COLO829 (cell line): ENCODE data around the gene NR3C1.
"Not testable (repeated sequence)": the region's sequence is repeated elsewhere in the genome, so short reads cannot be mapped to it uniquely, and the experiment has no call there.

Experiments used
- DNase-seq: peaks from one replicate; pipeline ENCODE4 v3.0.0; 2012; ENCODE audit warnings: low spot score

The NR3C1 gene

DNA sequence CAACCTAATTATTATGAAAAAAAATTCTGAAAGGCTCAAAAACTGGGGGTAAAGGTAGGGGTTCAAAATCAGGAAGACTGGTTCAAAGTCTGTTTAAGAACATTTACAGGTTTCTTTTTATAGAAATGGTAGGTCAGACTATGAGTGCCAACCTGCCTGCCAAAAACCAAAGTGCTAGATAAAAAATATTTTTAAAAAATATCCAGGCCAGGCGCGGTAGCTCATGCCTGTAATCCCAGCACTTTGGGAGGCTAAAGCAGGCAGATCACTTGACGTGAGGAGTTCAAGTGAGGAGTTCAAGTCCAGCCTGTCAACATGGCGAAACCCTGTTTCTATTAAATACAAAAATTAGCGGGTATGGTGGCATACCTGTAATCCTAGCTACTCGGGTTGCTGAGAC lies 67.0 kb downstream of the NR3C1 start:
- no peak for DNase-seq

DNA sequence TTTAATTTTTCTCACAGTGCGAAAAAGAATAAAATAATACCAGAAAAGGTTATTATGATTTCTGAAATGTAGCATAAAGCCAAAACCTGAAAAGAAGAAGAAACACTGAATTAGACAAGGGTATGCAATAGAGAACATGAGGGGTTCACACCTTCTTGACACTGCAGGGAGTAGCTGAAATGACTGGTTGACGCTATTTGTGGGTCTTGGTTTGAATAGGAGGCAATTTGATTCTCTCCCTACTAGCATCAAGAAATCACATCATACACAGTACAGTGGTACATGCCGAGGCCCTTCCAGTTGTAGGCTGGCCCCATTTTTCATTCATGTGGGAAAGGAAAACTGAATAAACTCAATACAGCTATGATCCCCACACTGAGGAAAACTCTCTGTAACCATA lies 68.6 kb downstream of the NR3C1 start:
- no peak for DNase-seq

DNA sequence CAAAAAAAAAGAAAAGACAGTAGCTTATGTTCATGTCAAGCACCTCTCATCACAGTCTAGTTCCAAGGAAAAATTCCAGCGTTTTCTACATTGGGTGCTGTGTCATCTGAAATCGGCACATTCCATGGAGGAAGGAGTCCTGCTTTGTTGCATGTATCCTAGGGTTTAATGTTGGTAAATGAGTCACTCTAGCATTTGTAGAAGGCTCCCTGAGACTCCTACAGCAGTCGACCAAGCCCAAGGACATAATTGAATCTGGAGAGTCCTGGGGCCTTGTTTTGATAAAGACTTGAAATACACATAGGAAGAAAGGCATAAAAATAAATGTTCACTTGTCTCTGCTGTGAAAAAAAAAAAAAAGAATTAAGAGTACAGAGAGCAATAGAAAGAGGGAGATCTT lies 69.1 kb downstream of the NR3C1 start:
- DNase-seq: not testable (repeated sequence)

DNA sequence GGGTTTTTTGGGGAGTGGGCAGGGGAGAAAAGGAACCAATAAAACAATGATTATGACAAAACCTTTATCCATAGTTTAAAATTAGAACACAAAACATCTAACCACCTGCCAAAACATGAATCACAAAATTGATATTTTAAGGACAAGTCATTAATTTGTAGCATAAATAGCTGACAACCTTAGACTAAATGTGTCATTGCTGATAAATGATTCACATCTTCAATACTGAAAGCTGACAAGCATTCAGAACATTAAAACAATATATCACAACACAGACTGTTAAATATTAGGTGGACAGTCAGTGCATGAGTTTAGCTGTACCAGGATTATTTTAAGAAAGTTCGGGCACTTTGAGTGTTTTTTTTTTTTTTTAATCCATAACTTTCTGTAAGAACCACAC lies 71.5 kb downstream of the NR3C1 start:
- no peak for DNase-seq

DNA sequence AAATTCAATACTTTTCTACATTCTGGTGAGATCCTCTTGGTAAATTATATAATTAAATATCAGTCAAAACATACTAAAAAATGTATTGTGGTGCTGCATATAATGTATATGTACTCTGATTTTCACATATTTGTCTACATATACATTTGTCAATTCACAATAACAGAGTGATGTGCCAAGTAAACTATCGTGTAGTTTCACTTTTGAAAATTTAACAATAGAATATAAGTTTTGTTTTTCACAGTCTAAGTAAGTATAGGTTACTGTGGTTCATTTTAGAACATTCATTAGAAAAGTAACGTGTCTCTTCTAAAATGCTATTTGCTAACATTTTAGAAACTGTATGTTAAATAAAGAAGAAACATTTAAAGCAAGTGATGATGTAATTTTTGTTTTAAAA lies 73.6 kb downstream of the NR3C1 start:
- DNase-seq: no peak

DNA sequence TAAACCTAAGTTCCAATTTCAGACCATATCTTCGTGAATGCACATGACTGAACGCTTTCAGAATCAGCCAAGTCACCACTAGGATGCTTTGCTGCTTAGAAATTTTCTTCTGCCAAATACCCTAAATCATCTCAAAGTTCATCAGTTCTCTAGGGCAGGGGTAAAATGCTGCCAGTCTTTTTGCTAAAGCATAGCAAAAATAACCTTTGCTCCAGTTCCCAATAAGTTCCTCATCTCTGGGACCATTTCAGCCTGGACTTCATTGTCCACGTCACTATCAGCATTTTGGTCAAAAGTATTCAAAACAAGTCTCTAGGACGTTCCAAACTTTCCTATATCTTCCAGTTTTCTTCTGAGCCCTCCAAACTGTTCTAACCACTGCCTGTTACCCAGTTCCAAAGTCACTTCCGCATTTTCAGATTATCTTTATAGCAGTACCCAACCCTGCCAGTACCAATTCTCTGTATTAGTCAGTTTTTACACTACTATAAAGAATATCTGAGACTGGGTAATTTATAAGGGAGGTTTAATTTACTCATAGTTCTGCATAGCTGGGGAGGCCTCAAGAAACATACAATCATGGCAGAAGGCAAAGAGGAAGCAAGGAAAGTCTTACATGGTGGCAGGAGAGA lies 74.8 kb downstream of the NR3C1 start:
- no peak for DNase-seq

DNA sequence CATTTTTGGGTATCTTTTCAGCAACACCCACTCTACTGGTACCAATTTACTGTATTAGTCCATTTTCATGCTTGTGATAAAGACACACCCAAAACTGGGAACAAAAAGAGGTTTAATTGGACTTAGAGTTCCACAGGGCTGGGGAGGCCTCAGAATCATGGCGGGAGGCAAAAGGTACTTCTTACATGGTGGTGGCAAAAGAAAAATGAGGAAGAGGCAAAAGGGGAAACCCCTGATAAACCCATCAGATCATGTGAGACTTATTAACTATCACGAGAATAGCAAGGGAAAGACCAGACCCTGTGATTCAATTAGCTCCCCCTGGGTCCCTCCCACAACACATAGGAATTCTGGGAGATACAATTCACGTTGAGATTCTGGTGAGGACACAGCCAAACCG lies 78.4 kb downstream of the NR3C1 start:
- DNase-seq: not testable (repeated sequence)

DNA sequence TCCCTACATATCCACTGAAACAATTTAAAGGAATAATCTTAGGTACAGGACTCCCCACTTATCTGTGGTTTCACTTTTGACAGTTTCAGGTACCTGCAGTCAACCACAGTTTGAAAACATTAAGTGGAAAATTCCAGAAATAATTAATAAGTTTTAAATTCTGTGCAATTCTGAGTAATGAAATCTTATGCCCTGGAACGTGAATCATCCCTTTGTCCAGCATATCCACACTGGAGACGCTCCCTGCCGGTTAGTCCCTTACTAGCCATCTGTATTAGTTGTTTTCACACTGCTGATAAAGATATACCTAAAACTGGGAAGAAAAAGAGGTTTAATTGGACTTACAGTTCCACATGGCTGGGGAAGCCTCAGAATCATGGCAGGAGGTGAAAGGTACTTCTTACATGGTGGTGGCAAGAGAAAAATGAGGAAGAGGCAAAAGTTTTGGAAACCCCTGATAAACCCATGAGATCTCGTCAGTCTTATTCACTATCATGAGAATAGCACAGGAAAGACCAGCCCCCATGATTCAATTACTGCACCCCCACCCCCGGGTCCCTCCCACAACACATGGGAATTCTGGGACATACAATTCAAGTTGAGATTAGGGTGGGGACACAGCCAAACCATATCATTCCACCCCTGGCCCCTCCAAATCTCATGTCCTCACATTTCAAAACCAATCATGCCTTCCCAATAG lies 80.4 kb downstream of the NR3C1 start:
- not testable (repeated sequence) for DNase-seq

DNA sequence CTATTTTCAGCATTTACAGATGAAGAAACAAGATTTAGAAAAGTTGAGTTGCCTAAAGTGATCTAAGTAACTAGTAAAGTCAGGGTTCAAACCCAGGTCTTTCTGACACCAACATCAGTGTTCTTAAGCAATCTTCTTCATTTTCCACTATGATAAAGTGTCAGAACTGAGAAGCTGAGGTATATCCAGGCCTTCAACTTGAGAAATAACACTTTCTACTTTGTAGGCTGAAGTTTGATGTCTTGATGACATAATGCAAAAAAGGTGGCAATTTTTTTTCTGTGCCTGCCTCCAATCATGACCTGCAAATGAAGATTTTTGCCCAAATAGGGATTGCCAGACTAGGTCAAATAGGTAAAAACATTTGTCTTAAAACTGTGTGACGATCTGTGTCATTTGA lies 81.3 kb downstream of the NR3C1 start:
- no peak for DNase-seq

DNA sequence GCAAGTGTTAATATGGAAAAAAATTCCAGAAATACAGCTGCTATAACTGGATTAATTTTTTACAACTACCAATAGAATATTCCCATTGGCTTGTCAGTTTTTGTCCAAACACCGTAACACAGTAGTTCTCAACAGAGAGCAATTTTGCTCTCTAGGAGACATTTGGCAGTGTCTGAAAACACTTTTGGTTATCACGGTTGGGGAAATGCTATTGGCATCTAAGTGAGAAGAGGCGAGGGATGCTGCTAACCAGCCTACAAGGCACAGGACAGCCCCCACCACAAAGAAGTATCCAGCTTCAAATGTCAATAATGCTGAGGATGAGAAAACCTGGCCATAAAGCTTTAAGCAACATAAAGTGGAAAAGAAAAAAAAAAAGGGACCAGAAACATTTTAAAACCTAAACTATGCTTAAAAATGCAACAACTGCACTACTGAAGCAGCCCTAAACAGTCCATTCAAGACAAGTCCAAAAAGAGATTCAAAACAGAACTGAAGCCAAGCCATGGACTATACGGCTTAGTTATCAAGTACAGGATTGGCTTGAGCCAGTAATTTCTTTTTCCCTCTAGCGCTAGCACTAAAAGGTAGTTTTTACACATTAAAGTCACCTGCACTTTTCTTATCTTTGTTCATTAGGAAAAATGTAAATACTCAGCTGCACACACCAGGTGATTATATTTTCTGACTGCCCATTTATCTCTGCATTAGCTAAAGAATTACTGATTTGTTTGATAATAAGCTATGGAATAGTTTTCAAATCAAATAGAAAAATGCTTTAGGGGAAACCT lies 83.9 kb downstream of the NR3C1 start:
- DNase-seq: no peak

DNA sequence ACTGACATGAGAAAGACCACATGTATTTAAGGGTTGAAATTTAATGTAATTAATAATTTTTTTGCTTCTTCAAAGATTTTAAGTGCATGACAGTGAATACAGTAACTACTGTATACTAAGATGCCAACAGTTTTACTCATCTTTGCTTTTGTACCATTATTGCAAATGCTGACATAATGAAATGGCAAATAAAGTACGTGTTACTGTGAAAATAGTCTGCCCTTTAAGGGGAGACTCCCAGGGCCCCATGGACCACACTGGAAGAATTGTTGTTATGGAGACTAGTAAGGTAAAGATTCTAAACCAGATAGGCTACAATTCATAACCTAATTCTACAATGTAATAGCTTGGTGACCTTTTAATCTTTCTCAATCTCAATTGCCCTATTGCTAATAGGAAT lies 84.7 kb downstream of the NR3C1 start:
- DNase-seq: no peak

DNA sequence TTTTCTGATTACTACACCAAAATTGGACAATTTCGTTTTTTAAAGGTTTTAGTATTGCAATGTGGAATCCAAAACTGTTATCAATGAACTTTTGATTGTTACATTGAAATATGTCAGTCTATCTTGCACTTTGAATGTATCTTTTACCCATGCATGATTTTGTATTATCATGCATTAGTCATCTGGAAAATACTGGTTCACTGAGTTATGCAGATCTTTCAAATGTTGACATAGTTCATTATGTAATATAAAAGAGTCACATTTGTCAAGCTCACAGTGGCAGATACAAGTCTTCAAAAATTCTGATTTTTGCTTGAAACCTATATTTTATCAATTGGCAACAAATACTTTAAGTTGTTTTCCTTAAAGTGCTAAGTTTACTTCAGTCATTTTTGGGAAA lies 85.2 kb downstream of the NR3C1 start:
- no peak for DNase-seq

DNA sequence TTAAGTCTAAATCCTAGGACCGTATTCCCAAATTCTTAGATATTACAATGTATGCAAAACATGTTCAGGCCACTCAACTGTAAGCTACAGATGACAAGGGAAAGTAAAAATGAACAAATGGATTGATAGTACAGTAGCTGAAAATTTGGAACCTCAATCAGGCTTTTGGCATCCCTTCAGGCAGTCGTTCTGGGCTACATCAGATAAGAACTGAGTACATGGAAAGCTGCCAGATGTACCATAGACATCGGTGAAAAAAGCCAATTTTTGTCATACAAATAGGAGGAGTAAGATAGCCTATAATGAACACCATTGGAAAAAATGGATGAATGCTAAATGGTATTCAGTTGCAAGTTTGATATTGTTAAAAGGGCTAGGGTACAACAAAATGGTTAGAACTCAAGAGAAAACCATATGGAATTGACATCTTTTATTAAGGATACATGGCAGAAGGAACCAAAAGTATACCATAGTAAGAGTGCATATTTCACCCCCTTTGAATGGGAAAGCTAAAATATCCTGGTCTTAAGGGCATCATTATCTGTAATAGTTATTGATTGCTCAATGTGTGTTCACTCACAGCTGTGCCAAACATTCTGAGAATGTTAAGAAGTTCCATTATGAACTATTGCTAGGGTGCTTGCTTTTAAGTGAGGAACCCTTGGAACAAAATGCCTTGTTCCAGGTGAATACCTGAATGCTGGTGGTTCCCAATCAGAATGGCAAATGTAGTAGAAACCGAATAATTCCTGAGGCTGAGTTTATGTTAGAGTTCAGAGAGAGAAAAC lies 86.4 kb downstream of the NR3C1 start:
- DNase-seq: no peak

DNA sequence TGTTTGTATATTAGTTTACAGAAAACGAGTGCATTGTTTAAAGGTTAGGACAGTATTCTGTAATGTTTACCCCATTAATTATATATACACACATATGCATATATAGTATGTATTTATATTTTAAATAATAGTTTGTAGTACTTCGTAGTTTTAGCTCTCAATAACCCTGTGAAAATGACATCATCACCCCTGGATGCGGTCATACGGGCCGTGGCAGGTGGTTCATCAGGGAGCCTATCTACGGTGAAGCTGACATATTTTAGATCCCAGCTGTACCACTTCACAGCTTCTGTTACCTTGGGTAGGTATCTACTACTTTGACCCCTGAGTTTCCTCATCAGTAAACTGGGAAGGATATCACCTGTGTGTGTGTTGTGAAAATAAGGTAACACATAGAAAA lies 87.1 kb downstream of the NR3C1 start:
- DNase-seq: no peak

DNA sequence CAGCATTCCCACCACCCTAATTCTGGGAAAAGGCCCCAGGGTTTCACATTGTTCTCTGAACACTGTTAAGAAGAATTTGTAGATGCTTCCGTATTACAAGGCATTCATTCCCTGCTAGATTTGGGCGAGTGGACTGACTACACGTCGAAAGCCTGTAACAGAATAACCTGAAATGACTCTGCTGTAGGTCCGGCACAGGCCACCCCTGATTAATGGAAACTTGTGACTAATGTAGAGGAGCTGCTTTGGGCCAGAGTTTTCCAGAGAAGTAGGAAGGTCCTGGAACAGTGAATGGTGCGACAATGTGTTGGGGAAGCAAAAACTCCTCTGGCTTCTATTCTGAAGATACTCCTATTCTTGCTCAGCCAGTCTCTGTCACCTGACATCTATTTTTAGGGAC lies 87.6 kb downstream of the NR3C1 start:
- no peak for DNase-seq

DNA sequence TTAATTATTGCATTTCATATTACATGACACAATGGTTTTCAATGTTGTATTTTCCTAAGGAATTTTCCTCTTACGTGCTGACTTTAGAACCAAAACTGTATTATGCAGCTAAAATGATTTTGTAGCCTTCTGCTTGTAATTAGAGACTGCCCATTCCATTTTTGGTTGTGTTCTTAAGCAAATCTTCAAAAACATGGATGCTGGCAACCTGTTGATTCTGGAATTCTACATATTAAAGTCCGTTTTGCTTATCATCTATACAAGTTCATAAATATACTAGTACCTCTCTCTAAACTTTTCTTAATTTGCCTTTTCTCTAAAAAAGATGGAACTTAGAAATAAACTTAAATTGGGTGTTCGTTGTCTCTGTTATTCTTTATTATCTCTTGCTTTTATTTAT lies 88.3 kb downstream of the NR3C1 start:
- no peak for DNase-seq

DNA sequence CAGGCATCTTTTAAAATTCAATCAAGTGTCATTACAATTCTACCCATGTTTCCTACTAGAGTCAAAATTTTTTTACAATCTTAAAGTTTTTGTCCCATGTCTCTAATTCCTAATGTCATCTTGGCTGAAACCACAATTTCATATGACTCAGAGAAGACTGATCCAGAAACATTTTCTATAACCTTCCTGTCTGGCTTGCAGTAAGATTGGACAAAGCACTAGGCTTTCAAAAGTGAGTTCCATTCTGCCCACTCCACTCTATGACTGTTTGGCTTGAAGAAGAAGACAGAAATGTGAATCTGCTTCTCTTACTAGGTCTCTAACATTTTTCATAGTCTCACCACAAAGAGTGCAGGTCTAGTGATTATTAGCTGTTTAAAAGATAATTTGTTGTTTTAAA lies 88.8 kb downstream of the NR3C1 start:
- peak; percentile 24 for DNase-seq

DNA sequence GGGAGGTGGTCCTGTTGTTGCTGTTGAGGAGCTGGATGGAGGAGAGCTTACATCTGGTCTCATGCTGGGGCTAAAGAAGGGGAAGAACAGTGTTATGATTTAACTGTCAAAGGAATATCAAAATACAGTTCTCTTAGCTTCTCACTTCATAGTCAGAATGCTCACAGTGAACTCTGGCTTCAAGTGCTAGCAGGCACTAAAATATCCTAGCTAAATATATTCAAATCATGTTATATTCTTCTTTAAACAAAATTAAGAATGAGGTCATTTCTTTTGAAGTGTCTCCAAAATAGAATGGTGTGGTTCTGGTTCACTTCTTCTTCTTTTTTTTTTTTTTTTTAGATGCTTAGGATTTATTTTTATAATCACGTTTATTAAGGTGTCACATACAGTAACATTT lies 89.4 kb downstream of the NR3C1 start:
- no peak for DNase-seq

DNA sequence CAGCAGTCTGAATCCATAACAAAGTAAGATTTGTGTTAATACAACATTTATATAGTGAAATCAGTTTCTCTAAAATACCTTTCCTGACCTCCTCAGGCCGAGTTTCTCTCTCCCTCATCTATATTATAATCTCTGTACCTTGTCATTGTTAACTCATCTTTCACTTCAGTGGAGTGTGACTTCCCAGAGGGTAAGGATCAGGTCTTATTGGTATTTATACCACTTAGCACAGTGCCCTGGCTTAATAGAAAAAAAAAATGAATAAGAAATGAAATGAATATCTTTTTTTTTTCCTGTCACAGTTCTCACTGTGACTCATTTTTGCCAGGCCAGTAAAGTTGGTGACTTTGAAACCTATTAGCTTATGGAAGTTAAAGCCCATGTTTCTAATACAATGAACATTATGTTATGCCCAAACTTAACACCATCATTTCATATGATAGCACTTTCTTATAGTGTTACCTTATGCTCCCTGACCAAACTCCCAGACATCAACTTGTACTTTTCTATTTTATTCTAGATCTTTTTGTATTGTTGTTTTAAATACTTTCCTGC lies 90.1 kb downstream of the NR3C1 start:
- DNase-seq: no peak

DNA sequence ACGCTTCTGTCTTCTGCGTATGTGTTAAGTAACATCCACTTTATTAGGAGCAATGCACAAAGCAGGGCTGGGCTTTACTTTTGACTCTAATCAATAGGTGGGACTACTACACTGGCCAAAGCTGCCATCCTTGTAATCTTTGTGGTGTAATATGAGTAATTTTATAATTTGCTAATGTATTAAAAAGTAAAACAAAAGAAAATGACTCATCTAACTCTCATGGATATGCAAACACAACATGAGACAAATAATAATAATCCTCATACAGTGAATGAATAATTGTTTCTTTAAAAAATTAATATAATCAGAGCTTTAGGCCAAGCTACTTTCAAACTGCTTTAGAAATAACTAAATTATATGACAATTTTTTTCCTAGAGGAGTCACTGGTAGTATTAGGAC lies 90.7 kb downstream of the NR3C1 start:
- no peak for DNase-seq

DNA sequence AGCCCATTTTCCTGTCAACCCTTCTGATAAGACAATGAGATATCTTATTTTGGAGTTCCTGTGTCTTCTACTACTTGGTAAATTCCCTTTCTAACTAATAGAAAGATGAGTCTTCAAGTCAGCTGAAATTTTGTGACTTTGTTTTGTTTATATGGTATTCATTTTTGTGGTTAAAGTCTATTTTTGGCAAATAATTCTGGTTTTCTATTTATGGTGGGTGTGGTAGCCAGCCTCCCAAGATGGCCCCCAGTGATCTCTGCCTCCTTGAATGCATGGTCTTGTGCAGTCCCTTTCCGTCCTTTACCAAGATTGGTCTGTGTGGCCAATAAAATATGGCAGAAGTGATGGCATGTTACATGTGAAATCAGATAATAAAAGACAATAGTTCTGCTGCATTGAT lies 91.5 kb downstream of the NR3C1 start:
- no peak for DNase-seq

DNA sequence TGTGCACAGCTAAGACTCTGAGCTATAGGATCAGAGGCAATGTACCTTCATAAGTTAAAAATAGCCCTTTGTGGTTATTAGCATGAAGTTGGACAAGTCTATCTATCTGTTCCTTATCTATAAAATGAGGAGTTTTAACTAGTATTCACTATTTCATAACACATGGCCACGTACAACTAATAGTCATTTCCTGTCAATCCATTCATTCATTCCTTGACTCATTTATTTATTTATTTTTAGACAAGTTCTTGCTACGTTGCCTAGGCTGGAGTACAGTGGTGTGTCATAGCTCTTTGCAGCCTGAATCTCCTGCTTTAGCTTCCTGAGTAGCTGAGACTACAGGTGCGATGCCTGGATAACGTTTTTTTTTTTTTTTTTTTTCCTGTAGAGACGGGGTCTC lies 92.1 kb downstream of the NR3C1 start:
- no peak for DNase-seq
